ENCODE data around the gene COL15A1.

COL15A1 gene

DNA sequence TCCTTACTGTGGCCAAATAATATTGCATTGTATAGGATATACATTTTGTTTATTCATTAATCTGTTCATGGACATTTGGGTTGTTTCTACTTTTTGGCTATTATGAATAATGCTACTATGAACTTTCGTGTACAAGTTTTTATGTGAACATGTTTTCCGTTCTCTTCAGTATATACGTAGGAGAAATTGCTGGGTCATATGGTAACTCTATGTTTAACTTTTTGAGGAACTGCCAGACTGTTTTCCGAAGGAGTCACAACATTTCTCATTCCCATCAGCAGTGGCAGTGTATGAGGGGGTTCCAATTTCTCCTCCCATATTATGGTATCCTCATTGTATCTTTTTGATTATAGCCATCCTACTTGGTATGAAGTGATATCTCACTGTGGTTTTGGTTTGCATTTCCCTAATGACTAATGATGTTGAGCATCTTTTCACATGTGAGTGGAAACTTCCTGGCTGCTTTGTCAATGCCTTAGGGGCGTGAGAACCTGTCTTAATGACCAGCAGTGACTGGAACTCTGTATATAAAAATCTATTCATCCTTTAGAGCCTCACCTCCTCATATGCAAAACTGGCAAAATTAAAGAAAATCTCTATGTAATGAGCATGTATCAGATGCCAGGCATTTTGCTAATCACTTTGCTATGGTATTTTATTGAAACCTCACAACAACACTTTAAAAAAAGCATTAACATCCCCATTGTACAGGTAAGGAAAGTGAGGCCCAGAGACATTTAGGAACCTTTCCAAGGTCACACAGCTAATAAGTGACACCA, 113.4 kb downstream of the COL15A1 start:
- DNase-seq (ENCODE audit: low read depth): peak; percentile 94

DNA sequence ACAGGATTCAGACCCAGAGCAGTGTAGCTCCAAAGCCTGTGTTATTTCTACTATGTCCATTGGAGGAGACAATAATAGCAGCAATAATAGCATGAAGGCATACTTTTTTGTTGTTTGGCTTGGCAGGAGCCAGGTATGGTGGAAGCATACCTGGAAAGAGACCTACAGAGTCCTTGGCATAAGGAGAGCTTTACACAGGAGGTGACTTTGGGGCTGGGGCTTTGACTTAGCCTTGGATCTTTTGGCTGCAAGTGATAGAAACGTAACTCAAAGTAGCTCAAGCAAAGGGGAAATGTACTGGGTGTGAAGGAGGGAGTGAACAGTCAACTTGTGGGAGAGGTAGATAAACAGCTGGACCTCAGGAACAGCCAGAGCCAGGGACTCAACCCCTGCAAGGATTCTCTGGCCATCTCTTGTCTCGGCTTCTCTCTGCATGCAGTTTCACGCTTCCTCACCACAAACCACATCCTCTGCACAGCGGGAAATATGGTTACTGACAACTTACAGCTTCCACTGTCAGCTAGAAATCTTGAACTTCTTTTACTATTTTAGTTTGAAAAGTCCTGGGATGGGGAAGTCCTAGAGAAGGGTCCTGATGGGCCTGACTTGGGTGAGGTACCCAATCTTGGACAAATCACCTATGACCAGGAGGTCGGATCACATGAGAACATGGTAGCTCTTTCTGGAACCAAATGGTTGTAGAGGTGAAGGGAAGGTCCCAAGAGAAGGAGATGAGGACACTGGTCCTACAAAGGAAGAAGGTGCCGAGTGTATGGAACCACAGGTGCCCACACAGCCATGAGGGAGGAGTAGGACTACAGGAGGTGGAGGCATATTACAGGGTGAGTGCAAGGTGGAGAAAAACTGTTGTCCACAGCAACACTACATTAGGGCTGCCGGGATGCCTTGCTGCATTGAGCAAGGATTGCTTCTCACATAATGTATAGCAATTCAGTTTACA, 114.2 kb downstream of the COL15A1 start:
- peak; percentile 92 for DNase-seq (ENCODE audit: low read depth)

DNA sequence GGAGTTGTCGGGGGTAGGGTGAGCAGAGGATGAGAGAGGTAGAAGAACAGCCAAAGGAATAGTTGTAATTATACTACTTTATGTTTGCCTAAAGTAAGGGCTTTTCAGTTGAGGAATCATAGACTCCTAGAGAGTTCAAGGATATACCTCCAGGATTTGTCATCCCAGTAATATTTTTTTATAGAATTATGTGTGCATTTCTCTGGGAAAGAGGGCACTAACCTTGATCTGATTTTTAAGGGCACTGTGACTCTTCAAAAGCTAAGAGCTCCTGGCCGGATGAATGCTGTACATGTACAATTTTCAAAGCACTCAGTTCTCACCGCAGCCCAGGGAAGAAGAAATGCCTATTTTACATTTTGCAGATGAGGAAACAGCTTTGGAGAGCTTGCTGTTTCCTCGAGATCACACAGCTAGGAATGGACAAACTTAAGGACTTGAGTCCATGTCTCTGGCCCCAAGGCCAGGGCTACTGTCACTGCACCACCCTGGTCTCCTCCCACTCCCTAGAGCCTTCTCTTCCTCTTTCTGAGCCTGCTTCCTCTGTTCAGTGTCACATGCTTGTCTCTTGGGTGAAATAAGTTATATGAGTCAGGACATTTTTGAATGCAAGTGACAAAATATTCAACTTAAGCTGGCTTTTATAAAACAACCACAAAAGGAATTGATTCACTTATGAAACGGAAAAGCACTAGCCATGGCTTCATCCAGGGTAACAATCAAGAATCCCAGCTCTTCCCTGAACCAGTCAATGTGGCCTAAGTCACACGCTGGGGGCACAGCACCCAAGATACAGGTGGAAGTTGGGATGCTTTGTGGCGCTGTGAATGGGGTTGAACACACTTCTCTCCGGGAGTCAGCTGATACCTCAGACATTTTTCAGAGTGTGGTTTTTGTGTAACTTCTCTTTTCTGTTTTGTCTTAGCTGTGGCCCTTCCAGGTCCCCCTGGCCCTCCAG, 115.5 kb downstream of the COL15A1 start:
- peak; percentile 54 for DNase-seq (ENCODE audit: low read depth)

DNA sequence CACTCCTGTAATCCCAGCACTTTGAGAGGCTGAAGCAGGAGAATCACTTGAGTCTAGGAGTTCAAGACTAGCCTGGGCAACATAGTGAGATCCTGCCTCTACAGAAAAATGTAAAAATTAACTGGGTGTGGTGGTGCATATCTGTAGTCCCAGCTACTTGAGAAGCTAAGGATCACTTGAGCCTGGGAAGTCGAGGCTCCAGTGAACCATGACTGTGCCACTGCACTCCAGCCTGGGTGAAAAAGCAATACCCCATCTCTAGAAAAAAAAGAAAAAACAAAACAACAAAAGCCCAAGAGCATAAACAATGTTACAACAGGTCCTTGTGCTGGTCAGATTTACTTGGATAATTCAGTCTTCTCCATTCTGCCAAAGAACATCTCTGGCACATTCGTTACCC, 116.9 kb downstream of the COL15A1 start:
- no peak for DNase-seq (ENCODE audit: low read depth)

DNA sequence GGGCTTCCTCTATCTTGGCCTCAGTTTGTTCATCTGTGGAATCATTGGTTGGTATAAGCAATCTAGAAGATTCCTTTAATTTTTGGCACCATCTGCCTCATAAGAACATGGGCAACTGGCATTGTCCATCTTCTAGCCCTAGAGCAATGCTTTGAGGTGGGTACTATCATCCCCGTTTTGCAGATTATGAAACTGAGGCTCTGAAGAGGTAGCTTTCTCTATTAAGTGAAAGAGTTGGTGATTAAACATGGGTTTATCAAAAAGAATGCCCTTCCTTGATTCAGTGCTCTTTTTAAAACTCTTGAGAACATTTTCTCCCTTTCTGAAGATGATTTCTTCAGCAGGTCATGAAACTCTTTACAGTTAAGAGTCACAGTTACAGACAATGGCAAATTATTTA, 118.8 kb downstream of the COL15A1 start:
- DNase-seq (ENCODE audit: low read depth): no peak

DNA sequence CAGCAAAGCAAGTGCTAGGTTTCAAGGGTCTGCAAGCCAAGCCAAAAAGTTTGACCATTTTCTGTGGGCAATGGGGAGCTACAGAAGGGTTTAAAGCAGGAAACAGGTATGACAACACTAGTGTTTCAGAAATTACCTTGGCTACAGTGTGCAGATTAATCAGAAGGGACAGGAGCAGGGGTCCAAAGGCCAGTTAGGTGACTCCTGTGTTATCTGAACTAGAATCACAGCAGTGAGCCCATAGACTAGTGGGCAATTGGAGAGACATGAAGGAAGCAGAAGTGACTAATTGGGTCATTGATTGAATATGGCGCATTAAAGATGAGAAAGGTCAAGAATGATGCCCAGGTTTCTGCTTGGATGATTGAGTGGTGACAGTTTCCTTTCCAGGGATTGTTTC, 119.8 kb downstream of the COL15A1 start:
- no peak for DNase-seq (ENCODE audit: low read depth)

DNA sequence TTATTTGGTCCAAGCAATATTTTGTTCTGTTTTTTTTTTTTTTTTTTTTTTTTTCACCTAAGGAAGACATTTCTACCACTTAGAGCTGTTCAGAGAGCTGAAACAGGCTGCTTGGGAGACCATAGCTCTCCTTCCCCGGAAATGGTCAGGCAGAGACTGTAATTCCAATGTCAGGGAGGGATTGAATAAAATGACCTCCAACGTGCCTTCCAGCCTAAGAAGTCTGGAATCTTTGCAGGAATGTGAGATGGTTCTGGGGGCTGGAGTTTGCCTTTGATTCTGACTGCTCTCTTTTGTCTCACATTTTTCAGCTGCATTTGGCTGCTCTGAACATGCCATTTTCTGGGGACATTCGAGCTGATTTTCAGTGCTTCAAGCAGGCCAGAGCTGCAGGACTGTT, 122.9 kb downstream of the COL15A1 start:
- DNase-seq (ENCODE audit: low read depth): peak; percentile 73

DNA sequence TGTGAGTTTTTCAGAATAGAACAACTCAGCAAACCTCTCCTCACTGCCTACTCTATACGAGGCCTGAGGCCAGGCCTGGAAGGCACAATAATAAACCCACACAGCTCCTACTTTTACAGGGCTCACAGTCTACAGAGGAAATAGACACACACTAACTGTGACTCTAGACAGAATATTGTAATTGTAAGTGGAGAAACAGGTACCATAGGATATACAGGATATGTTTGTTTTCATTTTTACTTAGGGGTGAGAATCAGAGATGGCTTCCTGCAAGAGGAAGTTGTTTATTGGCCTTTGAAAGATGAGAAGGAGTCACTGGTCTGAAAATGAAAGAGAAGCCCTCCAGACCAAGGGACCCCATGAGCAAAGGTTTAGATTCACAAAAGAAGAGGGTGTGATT, 125.4 kb downstream of the COL15A1 start:
- DNase-seq (ENCODE audit: low read depth): no peak

DNA sequence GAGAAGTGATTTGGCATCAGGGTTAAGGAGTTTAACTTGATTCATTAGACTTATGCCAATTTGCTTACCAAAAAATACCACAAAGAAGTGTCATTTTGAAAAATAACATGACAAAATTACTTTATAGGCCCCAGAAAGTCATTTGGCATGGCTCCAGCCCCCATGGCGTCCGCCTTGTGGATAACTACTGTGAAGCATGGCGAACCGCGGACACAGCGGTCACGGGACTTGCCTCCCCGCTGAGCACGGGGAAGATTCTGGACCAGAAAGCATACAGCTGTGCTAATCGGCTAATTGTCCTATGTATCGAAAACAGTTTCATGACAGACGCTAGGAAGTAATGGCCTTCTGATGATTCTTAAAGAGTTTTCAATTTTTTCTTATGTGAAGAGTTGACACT, 125.8 kb downstream of the COL15A1 start:
- no peak for DNase-seq (ENCODE audit: low read depth)

DNA sequence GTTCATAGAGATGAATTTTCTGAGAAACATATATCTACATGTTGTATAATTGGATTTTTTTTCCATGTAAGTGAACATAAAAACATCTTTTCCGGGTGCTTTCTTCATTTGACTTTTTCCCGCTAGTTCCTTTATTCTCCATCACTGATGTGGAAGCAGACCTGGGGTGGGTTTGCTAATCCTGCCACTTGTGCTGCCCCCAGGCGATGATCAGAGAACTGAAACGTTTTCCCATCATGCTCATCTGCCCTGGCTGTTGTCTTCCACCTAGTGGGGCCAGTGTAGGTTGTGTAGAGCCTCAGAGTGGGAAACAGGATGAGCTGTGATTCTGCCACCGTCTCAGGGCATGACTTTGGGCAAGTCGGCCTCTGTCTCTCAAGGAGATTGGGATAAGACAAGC, 127.0 kb downstream of the COL15A1 start:
- no peak for DNase-seq (ENCODE audit: low read depth)

DNA sequence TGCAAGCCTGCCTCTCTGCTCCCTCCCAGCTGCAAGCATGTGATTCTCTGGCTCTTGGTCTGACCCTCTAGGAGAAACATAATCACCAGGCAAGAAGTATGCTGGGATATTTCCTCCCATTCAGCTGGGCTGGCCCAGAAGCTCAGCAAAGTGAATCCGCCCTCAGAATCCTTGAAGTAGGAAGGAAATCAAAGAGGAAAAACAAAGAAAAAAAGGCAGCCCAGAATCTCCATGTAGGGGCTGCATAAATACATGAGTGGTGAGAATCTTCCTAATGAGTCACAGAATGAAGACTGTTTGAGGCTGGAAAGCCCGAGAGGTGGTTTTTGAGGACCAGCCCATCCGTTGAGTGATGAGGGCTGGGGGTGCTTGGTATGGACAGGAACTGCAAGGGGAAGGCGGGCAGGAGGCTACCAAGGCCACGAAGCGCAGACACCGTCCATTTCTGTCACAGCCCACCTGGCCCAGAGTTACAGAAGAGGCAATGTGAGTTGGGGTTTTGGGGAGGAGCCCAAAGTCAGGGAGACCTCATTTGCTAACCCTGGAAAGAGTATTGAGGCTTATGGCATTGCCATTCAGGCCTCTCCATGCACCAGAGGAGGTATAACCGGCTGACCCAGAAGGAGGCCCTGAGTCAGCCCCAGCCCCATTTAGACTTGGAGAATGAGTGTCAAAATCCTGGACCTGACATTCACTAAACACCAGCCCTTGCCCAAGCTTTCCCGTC, 127.8 kb downstream of the COL15A1 start:
- DNase-seq (ENCODE audit: low read depth): peak; percentile 55

DNA sequence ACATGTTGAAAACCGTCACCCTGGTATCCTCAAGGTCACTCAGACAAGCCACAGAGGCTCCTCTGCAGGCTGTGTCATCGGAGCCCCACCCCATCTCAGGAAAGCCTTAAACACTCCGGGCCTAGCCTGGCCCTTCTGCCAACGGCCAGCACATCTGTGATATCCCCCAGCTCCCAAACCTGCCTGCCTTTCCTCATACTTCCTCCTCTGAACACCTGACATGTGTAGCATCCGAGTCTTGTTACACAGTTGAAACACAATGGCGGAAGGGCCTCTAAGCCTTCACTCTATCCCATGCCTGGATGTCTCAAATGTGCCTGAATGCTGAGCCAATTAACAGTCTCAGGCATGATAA, 128.3 kb downstream of the COL15A1 start:
- no peak for DNase-seq (ENCODE audit: low read depth)

DNA sequence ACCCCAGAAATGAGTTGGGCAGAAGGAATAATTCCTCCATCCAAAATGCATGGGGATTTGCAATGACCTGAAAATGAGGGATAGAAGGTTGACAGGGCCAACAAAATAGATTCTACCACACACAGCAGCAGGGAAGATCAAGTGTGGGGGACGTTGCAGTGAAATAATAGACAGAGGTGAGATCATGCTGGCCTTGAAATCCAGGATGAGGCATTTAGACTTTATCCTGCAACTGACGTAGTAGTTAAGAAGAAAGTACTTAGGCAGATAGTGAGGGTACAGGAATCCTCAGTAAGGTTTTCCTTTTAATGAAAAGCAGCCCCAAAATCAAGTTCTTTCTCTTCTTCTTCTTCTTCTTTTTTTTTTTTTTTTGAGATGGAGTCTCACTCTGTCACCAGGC, 129.6 kb downstream of the COL15A1 start:
- DNase-seq (ENCODE audit: low read depth): no peak

DNA sequence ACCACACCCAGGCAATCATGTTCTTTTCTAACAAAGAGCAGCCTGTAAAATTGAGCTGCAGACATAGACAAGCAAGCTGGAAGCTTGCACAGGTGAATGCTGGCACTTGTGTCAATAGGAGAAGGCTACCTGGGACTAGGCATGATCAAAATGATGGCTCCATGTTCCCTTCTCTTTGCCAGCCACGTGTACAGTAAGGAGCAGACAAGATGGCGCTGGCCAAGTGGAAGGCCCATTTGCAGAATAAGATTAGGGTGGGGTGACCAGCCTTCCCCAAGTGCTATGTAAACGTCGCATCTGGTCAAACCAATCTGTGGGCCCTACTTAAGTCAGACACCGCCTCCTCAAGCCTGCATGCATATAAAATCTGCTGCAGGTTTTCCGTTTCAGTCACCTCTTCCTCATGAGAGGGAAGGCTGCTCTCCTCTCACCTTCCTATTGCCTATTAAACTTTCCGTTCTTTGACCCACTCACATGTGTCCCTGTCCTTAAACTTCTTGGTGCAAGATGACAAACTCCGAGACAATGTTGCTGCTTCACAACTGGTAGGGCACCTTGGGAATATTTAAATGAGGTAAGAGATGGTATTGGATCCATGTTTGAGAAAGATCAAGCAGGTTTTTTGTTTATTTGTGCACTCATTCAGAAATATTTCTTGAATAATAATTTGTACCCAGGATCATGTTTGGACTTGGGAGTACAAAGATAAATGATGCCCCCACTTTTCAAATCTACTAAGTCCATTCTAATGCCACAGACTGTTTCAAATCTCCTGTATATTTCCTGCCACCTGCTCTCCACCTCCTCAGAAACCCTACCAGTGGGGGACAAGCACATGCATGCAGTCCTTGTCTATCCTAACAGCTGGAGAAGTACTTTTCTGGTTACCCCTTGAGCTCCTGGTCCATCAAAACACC, 130.5 kb downstream of the COL15A1 start:
- no peak for DNase-seq (ENCODE audit: low read depth)

DNA sequence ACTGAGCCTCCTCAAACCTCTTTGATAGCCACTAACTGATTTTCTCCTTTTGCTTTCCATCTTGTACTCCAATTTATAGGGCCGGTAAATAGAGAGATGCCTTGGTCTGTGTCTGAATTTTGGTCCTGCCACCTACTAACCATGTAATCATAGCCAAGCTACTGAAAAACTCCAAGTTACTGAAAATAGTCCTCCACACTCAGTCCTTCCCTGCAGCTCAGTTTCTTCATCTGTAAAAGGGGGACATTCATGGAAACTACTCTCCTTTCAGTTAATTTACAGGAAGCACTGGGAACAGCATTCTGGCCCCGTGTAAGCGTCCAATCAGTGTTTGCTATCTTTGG, 131.2 kb downstream of the COL15A1 start:
- no peak for DNase-seq (ENCODE audit: low read depth)

DNA sequence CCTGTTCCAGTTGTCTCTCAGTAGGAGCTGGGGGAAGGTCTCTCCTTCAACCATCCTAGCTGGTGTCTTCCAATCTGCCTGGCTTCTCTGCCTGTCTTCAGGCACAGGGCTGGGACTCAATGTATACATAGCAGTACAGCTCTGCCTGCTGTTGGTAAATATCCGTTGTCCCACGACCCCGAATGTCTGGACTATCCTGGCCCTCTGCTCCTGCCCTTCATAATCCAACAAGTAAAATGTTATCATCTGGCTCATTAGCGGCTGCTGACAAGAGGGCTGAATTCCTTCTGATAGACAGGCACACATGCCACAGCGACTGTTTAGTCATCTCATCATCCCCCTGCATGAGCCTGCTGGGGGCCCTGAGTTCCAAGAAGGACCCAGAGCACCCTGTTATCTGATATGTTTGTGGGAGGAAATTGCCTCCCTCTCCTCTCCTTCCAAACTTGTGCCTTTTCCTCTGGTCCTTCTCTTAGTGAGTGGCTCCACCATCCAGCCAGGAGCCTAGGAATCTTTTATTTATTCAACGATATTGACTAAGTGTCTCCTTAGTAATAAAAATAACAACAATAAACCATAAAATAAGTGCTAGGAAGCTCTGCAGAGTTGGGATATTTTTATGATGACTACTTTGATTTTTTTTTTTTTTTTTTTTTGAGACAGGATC, 131.7 kb downstream of the COL15A1 start:
- DNase-seq (ENCODE audit: low read depth): peak; percentile 94

DNA sequence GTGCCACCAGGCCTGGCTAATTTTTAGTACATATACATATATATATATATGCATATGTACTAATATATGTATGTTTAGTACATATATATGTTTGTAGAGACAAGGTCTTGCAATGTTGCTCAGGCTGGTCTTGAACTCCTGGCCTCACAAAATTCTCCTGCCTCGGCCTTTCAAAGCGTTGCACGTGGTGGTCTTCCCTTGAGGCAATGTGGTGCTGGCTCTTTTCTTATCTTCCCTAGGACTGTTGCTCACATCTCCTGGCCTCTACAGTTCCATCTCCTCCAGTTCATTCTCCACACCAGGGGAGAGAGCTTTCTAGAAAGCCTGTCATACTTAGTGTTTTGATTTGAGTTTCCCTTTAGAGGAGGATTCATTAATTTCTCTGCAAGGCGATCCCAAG, 132.3 kb downstream of the COL15A1 start:
- no peak for DNase-seq (ENCODE audit: low read depth)

DNA sequence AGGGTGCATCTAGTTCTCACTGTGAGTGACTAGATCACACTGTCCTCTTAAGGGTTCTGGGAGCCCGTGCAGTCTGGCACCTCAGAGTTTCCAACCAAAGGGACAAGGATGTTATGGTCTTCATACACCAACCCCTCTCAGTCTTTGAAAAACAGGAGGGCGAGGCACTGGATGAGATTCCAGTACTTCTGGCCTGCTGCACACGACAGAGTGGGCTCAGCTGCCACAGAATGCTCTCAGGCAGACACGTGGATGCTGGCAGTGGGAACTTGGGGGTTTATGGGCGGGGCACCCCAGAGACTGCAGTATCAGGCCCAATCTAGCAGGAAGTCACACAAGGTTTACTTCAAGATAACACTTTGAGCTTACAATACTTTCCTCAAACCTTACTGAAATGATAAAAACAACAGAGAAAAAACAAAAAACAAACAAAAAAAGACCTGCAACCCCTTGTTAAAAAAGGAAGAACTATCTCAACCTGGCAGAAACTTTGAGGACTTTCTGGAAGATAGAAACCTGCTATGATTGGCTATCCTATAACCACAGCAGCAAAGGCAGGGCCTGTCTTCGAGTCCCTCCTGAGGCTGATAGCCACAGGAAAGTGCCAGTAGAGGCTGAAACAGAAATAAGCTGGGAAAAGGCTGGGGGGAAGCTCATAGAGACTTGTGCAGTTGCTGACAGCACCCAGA, 132.9 kb downstream of the COL15A1 start:
- no peak for DNase-seq (ENCODE audit: low read depth)

DNA sequence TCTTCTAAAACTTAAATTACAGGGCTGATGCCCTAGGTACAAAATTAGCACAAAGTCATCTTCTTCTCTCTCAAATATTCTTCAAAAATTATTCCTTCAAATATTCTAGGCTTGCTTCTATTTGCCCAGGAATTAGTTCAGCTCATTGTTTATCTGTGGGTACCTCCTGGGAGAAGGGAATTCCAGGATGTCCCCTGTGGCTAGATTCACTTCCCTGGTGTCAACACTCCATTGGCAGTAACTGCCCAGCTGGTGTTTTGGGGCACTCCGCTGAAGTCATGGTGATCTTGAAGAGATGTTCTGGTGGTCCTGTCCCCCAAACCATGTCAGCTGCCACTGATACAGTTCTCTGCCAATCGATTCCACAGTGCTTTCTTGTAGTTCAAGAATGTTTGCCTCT, 135.0 kb downstream of the COL15A1 start:
- DNase-seq (ENCODE audit: low read depth): no peak
